Activated CD4-positive, alpha-beta T cell treated with anti-CD3 and anti-CD28 coated beads for 36 hours (primary cell): ENCODE data around the gene MYCBP. TPM values are rescaled to one million over a fixed set of nuclear protein-coding genes. Genes with fewer than 3 reads are reported as not detected.

ENCODE experiments used
- ATAC-seq: fragments of 200-7000 bp; cut with Tn5 transposase; one replicate; pipeline ENCODE4 v1.10.0; 2021; ENCODE audit warnings: mild to moderate bottlenecking, moderate library complexity
- CTCF ChIA-PET: fragments of 350-600 bp; sonication (Branson Sonifier 250); formaldehyde crosslinking; loops from one replicate; lab custom pipeline; 2021; ENCODE audit warnings: antibody characterized with exemption; lab: Charles Lee
- POLR2A ChIA-PET: fragments of 350-600 bp; sonication (Branson Sonifier 250); formaldehyde crosslinking; loops from one replicate; lab custom pipeline; 2021; ENCODE audit warnings: antibody characterized with exemption, inconsistent platforms; lab: Charles Lee
- DNase-seq: peaks from one replicate; pipeline ENCODE4 v3.0.0-alpha.2; 2020
- H3K27ac Mint-ChIP-seq: one replicate; pipeline ENCODE4 v1.8.0; 2021; ENCODE audit warnings: mixed read lengths
- H3K27me3 Mint-ChIP-seq: one replicate; pipeline ENCODE4 v1.8.0; 2021; ENCODE audit warnings: mixed read lengths
- H3K36me3 Mint-ChIP-seq: one replicate; pipeline ENCODE4 v1.8.0; 2021; ENCODE audit warnings: low read depth, mixed read lengths
- H3K4me1 Mint-ChIP-seq: one replicate; pipeline ENCODE4 v1.8.0; 2021; ENCODE audit warnings: mixed read lengths
- H3K4me3 Mint-ChIP-seq: one replicate; pipeline ENCODE4 v1.8.0; 2021; ENCODE audit warnings: mild to moderate bottlenecking, moderate library complexity, mixed read lengths
- H3K9me3 Mint-ChIP-seq: one replicate; pipeline ENCODE4 v1.8.0; 2021; ENCODE audit warnings: low read depth, mixed read lengths
- intact Hi-C, 2 experiments: fragments of 100-400 bp; cut with DNase I in 1 of 2; cut with micrococcal nuclease in 1 of 2; formaldehyde crosslinking; loops; one replicate each; pipeline versions ENCODE4 v1.14.2 to v1.15.1; 2022 to 2024; cut with DNase I, micrococcal nuclease
- total RNA-seq, 2 experiments: library from RNA; stranded (reverse); gene quantifications; one replicate each; pipeline ENCODE4 v1.2.3, GENCODE V29; 2021

MYCBP gene
- total RNA-seq, 2 experiments from 2014 or later = 44.4 to 46.8 TPM

DNA sequence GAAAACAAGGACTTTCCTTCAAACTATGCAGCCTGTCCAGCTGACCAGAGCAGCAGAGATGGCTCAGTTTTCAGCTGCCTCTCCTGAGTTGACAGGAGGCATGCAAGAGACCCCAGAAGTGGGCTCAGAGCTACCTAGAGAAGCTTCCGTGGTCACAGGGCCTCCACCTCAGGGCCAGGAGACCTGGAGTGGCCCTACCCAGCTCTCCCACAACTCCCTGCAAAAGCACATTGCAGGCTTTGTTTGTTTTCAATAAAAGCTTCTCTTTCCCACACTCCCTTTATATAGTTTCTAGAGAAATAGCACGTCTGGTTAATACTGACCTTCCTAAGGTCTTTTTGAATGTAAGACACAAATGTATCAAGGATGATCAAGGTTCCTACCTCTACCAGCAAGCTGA lies 53.6 kb downstream of the MYCBP start:
- no peak for DNase-seq
- ChIA-PET POLR2A (no interaction called here), CTCF (interaction anchor here (0.6 to 2.4 kb wide), 11 partner anchors 9 to 795 kb away, joined by 3 to 7 read pairs (median 3); no protein-coding TSS in a partner anchor)
- H3K27ac Mint-ChIP-seq = no peak overlapping the region
- no peak overlapping the region for H3K4me3 Mint-ChIP-seq
- no peak for ATAC-seq
- H3K4me1 Mint-ChIP-seq = peaks cover 10% of the 10 kb centered on the region
- H3K36me3 Mint-ChIP-seq = no peaks in the 10 kb centered on the region
- intact Hi-C loops = loop anchor here (5.0 kb wide), 2 partner anchors 212 to 772 kb away; partner anchors contain the start of gene POU3F1 (in 1 of the 2)
- peaks cover 47% of the 10 kb centered on the region for H3K27me3 Mint-ChIP-seq
- H3K9me3 Mint-ChIP-seq = no peaks in the 10 kb centered on the region

- CTCF ChIA-PET = interaction anchor here (0.6 to 2.4 kb wide), 10 partner anchors 9 to 794 kb away, joined by 3 to 7 read pairs (median 3); no protein-coding TSS in a partner anchor
- Mint-ChIP-seq H3K27me3 (peaks cover 48% of the 10 kb centered on the region), H3K4me1 (peaks cover 10% of the 10 kb centered on the region), H3K4me3 (no peak overlapping the region), H3K27ac (no peak overlapping the region), H3K9me3 (no peaks in the 10 kb centered on the region), H3K36me3 (no peaks in the 10 kb centered on the region)
- ATAC-seq (no peak), DNase-seq (no peak)
- POLR2A ChIA-PET = no interaction called here
- intact Hi-C loops = loop anchor here (5.0 kb wide), 2 partner anchors 212 to 772 kb away; partner anchors contain the start of gene POU3F1 (in 1 of the 2)
These were observed 54.1 kb downstream of the MYCBP start for GRCh38 chr1:38819040-38819439.

DNA sequence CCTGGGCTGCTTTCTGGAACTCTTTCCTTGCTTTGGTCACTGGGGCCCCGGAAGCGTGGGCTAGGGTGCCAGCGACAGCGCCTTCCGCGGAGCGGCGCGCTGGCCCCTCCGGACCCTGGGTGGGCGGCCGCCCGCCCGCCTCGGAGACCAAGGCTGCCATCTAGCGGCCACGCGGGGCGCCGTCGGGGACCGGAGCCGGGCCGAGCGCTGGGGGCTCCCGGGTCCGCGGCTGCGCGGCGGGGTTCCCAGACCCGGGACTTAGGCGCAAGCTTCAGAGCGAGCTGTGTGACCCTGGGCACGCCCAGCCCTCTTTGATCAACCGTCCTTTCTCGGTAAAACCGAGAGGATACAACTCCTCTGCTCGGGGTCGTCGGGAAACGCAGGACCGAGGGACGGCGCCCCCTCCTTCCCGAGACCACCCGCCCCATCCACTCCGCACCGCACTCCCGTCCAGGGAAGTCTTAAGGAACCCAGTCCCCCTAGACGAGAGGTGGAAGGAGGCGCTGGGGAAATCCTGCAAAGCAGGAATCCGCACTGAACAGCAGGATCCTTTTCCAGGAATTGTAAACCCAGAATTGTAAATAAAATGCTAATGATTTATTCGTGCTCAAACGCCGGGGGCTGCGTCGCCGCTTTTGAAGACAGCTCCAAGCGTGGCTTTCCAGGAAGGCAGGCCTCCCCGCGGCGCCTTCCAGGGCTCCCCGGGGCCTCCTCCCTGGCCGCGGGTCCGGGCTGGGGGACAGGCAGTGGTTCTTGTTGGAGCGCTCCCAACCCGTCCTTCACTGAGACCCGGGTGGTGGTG lies 54.8 kb downstream of the MYCBP start:
- H3K9me3 Mint-ChIP-seq = no peaks in the 10 kb centered on the region
- H3K27ac Mint-ChIP-seq = no peak overlapping the region
- CTCF ChIA-PET = interaction anchor here (0.6 to 2.4 kb wide), 8 partner anchors 9 to 225 kb away, joined by 3 to 7 read pairs (median 3); no protein-coding TSS in a partner anchor
- DNase-seq (peak; percentile 70), ATAC-seq (peak; percentile 60)
- H3K4me1 Mint-ChIP-seq = peaks cover 10% of the 10 kb centered on the region
- POLR2A ChIA-PET = no interaction called here
- no peak overlapping the region for H3K4me3 Mint-ChIP-seq
- no peaks in the 10 kb centered on the region for H3K36me3 Mint-ChIP-seq
- peaks cover 53% of the 10 kb centered on the region for H3K27me3 Mint-ChIP-seq
- intact Hi-C loops = loop anchor here (1.0 to 5.0 kb wide), 3 partner anchors 211 to 791 kb away; partner anchors contain the start of gene POU3F1 (in 1 of the 2)

DNA sequence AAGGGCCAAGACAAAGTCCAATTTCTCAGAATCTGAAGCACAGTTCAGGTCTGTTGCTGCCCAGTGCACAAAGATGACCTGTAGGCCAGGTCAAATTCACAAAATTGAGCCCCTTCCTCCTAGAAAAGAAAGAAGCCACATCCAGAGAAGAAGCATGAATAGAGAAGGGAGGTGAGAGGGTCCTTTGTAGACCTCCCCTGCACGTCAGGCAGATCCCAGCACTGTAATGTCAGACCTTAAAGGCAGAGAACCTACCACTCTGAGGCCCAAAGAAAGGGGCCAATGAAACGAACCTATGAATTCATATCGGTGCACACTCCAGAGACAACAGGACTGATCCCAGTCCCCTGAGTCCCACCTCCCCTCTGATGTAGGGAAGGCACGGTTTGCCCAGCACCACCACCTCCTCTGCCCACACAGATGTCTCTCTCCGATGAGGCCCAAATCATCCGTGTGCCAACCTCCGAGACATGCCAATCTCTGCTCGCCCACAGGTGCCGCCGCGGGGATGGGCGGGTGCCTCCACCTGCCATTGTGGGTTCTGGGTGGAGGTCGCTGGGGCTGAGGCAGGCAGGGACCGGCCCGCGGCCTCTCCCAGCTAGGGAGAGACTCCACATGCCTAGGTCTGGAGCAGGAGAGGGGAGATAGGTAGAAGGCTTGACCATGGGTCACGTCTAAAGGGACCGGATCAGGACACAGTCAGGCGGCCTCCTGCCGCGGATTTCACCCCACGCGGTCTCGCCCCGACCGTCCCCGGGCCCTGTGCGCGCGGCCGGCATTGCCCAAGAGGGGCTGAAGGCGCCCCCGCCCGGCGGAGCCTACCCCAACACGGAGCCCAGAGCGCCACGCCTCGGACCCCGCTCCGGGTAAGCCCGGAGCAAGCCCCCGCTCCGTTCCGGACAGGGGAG lies 55.6 kb downstream of the MYCBP start:
- peaks cover 10% of the 10 kb centered on the region for H3K4me1 Mint-ChIP-seq
- H3K36me3 Mint-ChIP-seq = no peaks in the 10 kb centered on the region
- no peak for ATAC-seq
- POLR2A ChIA-PET = no interaction called here
- no peaks in the 10 kb centered on the region for H3K9me3 Mint-ChIP-seq
- no peak for DNase-seq
- H3K4me3 Mint-ChIP-seq = no peak overlapping the region
- intact Hi-C loops = loop anchor here (1.0 to 5.0 kb wide), 4 partner anchors 209 to 790 kb away; partner anchors contain the start of gene POU3F1 (in 1 of the 2)
- CTCF ChIA-PET = interaction anchor here (1.0 to 2.1 kb wide), 2 partner anchors 8 to 16 kb away, joined by 4 to 7 read pairs; no protein-coding TSS in a partner anchor
- H3K27ac Mint-ChIP-seq = no peak overlapping the region
- H3K27me3 Mint-ChIP-seq = peaks cover 58% of the 10 kb centered on the region

DNA sequence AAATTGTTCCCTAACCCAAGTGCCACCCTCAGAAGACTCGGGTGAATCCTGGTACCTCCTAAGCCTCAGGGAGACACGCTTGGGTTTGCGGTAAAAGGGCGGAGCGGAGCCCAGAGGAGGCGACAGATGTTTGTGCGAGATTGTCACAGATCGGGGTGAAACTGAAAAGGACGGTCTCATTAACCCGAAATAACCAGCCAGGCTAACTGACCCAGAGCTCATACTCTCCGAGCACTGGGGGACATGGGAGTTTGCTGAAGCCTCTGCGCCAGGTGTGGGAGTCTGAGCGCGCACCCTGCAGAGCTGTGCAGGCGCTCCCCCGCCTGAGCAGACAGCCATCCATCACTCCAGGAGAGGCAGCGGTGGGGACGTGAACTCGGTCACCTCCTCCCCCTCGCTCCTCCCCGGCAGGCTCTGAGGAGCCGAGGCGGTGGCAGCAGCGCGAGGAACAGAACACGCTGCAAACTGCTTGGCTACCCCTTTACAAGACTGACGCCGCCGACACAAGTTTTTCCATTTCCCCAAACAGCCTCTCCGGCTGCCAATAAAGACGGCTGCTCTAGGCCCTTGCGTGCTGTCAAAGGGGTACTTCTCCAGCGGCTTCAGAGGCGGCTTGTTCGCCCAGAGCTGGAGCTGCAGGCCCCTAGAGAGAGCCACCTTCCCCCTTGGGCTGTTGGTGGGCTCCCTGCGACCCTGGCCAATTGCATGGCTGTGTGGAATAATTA lies 57.1 kb downstream of the MYCBP start:
- peaks cover 60% of the 10 kb centered on the region for H3K27me3 Mint-ChIP-seq
- ATAC-seq = peak; percentile 69
- H3K4me3 Mint-ChIP-seq = no peak overlapping the region
- ChIA-PET POLR2A (no interaction called here), CTCF (interaction anchor here (0.8 kb wide), 1 partner anchor 213 kb away, joined by 3 read pairs; no protein-coding TSS in a partner anchor)
- H3K9me3 Mint-ChIP-seq = no peaks in the 10 kb centered on the region
- no peak overlapping the region for H3K27ac Mint-ChIP-seq
- peaks cover 10% of the 10 kb centered on the region for H3K4me1 Mint-ChIP-seq
- no peaks in the 10 kb centered on the region for H3K36me3 Mint-ChIP-seq
- intact Hi-C loops = loop anchor here (2.0 to 5.0 kb wide), 3 partner anchors 207 to 769 kb away; partner anchors contain the start of gene POU3F1 (in 1 of the 2)
- DNase-seq = peak; percentile 56

- DNase-seq = no peak
- no peak overlapping the region for H3K27ac Mint-ChIP-seq
- POLR2A ChIA-PET = no interaction called here
- CTCF ChIA-PET = interaction anchor here (0.8 kb wide), 1 partner anchor 214 kb away, joined by 3 read pairs; no protein-coding TSS in a partner anchor
- H3K36me3 Mint-ChIP-seq = no peaks in the 10 kb centered on the region
- H3K27me3 Mint-ChIP-seq = peaks cover 60% of the 10 kb centered on the region
- ATAC-seq = no peak
- no peaks in the 10 kb centered on the region for H3K9me3 Mint-ChIP-seq
- peaks cover 10% of the 10 kb centered on the region for H3K4me1 Mint-ChIP-seq
- intact Hi-C loops = loop anchor here (5.0 kb wide), 3 partner anchors 208 to 768 kb away; partner anchors contain the start of gene POU3F1 (in 1 of the 2)
- no peak overlapping the region for H3K4me3 Mint-ChIP-seq
These were observed 58.1 kb downstream of the MYCBP start for GRCh38 chr1:38814984-38815464.

- intact Hi-C loops = loop anchor here in 1 of 2 experiments (5.0 kb wide), 1 partner anchor 322 kb away; no protein-coding TSS in a partner anchor
- Mint-ChIP-seq H3K4me1 (peaks cover 10% of the 10 kb centered on the region), H3K4me3 (no peak overlapping the region), H3K36me3 (no peaks in the 10 kb centered on the region), H3K9me3 (no peaks in the 10 kb centered on the region), H3K27me3 (peaks cover 55% of the 10 kb centered on the region), H3K27ac (no peak overlapping the region)
- ATAC-seq = no peak
- ChIA-PET CTCF (no interaction called here), POLR2A (no interaction called here)
- no peak for DNase-seq
These were observed 58.6 kb downstream of the MYCBP start for GRCh38 chr1:38814444-38814983.

GRCh38 chr1:38812981-38813380 lies 60.2 kb downstream of the MYCBP start:
- ChIA-PET POLR2A (interaction anchor here (0.7 kb wide), 1 partner anchor 186 kb away, joined by 4 read pairs; no protein-coding TSS in a partner anchor), CTCF (no interaction called here)
- intact Hi-C loops = loop anchor here in 1 of 2 experiments (5.0 kb wide), 1 partner anchor 321 kb away; no protein-coding TSS in a partner anchor
- H3K4me3 Mint-ChIP-seq = no peak overlapping the region
- H3K9me3 Mint-ChIP-seq = no peaks in the 10 kb centered on the region
- ATAC-seq = no peak
- no peaks in the 10 kb centered on the region for H3K36me3 Mint-ChIP-seq
- peaks cover 10% of the 10 kb centered on the region for H3K4me1 Mint-ChIP-seq
- H3K27ac Mint-ChIP-seq = no peak overlapping the region
- peaks cover 53% of the 10 kb centered on the region for H3K27me3 Mint-ChIP-seq
- DNase-seq = no peak
